Measurements from ENCODE around the gene OR10R2. TPM values are rescaled to one million over a fixed set of nuclear protein-coding genes. Genes with fewer than 3 reads are reported as not detected.
"Not testable (repeated sequence)": the region's sequence is repeated elsewhere in the genome, so short reads cannot be mapped to it uniquely, and the experiment has no call there.

OR10R2 gene
- not detected for total RNA-seq
- long read RNA-seq: 0 reads

GRCh38 chr1:158471920-158472319, at the start of gene OR10R2:
Gene OR10R2, plus strand, starts transcription at chr1:158472220. Its CDS starts 106 bp downstream, at chr1:158472326.
- H3K9me3 ChIP-seq (replicated peaks): no peaks in the 10 kb centered on the region
- H3K4me3 ChIP-seq: no peak within 1 kb of the TSS
- no peak for DNase-seq
- no peak within 1 kb of the TSS for H3K27ac ChIP-seq (replicated peaks)
- H3K4me1 ChIP-seq: no peaks in the 10 kb centered on the region
- no peaks in the 10 kb centered on the region for H3K27me3 ChIP-seq (ENCODE audit: low read depth)
- H3K36me3 ChIP-seq: no peaks in the 10 kb centered on the region
- TF ChIP-seq, protein P1, sequence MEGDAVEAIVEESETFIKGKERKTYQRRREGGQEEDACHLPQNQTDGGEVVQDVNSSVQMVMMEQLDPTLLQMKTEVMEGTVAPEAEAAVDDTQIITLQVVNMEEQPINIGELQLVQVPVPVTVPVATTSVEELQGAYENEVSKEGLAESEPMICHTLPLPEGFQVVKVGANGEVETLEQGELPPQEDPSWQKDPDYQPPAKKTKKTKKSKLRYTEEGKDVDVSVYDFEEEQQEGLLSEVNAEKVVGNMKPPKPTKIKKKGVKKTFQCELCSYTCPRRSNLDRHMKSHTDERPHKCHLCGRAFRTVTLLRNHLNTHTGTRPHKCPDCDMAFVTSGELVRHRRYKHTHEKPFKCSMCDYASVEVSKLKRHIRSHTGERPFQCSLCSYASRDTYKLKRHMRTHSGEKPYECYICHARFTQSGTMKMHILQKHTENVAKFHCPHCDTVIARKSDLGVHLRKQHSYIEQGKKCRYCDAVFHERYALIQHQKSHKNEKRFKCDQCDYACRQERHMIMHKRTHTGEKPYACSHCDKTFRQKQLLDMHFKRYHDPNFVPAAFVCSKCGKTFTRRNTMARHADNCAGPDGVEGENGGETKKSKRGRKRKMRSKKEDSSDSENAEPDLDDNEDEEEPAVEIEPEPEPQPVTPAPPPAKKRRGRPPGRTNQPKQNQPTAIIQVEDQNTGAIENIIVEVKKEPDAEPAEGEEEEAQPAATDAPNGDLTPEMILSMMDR (IDR thresholded peaks at IDR 0.05; ENCODE audit: borderline replicate concordance): no peak
- intact Hi-C loops (cut with micrococcal nuclease): no loop called here

DNA sequence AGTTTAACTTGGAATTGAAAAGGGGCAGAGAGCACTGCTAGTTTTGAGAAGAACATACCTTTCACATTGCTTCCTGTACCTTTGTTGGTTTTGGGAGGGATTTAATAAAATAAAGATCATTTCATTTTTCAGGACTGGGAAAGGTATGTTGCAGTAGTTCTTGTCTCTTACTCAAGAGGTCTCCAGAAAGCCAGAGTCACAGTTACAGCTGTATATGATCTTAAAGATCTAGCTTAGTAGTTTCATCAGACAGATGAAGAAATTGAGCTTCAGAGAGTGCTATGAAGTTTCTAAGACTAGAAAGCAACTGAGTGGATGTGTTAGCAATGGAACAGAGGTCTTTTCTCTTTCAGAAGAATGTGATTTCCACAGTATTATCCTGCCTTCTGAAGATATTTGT, 47.0 kb upstream of the OR10R2 start:
- Histone ChIP-seq H3K9me3 (replicated peaks) (peaks cover 22% of the 10 kb centered on the region), H3K27ac (replicated peaks) (no peak overlapping the region), H3K27me3 (ENCODE audit: low read depth) (no peaks in the 10 kb centered on the region), H3K4me3 (no peak overlapping the region), H3K4me1 (no peaks in the 10 kb centered on the region), H3K36me3 (no peaks in the 10 kb centered on the region)
- TF ChIP-seq, protein P1 (IDR thresholded peaks at IDR 0.05; ENCODE audit: borderline replicate concordance): no peak
- intact Hi-C loops (cut with micrococcal nuclease): no loop called here
- DNase-seq: no peak

GRCh38 chr1:158426137-158426536, 45.9 kb upstream of the OR10R2 start, which contains the start of gene OR10K2:
Gene OR10K2, minus strand, starts transcription at chr1:158426237. Its CDS starts 5,371 bp downstream, at chr1:158420866.
- no peak for DNase-seq
- Histone ChIP-seq H3K36me3 (no peaks in the 10 kb centered on the region), H3K9me3 (replicated peaks) (peaks cover 22% of the 10 kb centered on the region), H3K27me3 (ENCODE audit: low read depth) (no peaks in the 10 kb centered on the region), H3K4me1 (no peaks in the 10 kb centered on the region), H3K4me3 (no peak within 1 kb of the TSS), H3K27ac (replicated peaks) (no peak within 1 kb of the TSS)
- intact Hi-C loops (cut with micrococcal nuclease): no loop called here
- TF ChIP-seq, protein P1 (IDR thresholded peaks at IDR 0.05; ENCODE audit: borderline replicate concordance): no peak

GRCh38 chr1:158430163-158430562, 41.9 kb upstream of the OR10R2 start:
- H3K9me3 ChIP-seq (replicated peaks): peaks cover 34% of the 10 kb centered on the region
- H3K36me3 ChIP-seq; H3K27me3 ChIP-seq (ENCODE audit: low read depth); DNase-seq; H3K4me1 ChIP-seq; intact Hi-C loops (cut with micrococcal nuclease); H3K4me3 ChIP-seq; H3K27ac ChIP-seq (replicated peaks): not testable (repeated sequence)

DNA sequence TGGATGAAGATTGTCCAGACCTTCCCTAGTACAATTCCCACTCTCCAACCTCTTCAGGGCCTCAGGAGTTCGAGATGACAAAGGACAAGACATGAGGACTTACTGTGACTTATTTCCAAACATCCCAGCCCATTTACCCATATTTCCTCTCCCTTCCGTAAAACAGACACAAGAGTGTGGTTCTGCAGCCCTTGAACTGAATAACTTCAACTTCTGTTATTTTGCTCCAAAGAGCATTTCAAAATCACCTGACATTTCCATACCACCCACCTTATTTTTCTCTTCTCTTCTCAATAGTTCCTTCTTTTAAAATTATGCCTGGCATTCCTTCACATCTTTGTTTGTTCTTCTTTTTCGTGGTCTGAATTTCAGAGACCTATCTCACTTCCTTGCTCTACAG, 37.3 kb upstream of the OR10R2 start:
- DNase-seq: no peak
- Histone ChIP-seq H3K27me3 (ENCODE audit: low read depth) (peaks cover 3% of the 10 kb centered on the region), H3K4me1 (no peaks in the 10 kb centered on the region), H3K4me3 (no peak overlapping the region), H3K27ac (replicated peaks) (no peak overlapping the region), H3K36me3 (no peaks in the 10 kb centered on the region), H3K9me3 (replicated peaks) (peaks cover 12% of the 10 kb centered on the region)
- intact Hi-C loops (cut with micrococcal nuclease): no loop called here
- TF ChIP-seq, protein P1 (IDR thresholded peaks at IDR 0.05; ENCODE audit: borderline replicate concordance): no peak

DNA sequence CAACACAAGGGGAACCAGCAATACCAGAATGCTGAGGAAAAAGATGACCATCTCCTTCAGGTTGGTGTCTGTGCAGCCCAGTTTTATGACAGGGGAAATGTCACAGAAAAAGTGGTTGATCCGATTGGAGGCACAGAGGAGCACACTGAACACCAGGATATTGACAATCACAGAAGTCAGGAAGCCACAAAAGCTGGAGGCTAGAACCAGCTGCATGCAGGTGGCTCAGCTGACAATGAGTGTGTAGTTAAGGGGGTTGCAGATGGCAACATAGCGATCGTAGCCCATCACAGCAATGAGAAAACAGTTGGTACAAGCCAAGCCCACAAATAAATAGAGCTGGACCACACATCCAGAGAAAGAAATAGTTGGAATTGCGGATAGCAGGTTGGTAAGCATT, 26.6 kb upstream of the OR10R2 start:
- DNase-seq: no peak
- TF ChIP-seq, protein P1 (IDR thresholded peaks at IDR 0.05; ENCODE audit: borderline replicate concordance): no peak
- intact Hi-C loops (cut with micrococcal nuclease): no loop called here
- H3K4me1 ChIP-seq: no peaks in the 10 kb centered on the region
- H3K4me3 ChIP-seq: no peak overlapping the region
- no peaks in the 10 kb centered on the region for H3K27me3 ChIP-seq (ENCODE audit: low read depth)
- peaks cover under 1% of the 10 kb centered on the region for H3K9me3 ChIP-seq (replicated peaks)
- no peaks in the 10 kb centered on the region for H3K36me3 ChIP-seq
- H3K27ac ChIP-seq (replicated peaks): no peak overlapping the region
